HL-60 (cell line): ENCODE results near the gene EHD1.

Experiments
- CTCF ChIP-seq: IDR thresholded peaks from one replicate; pipeline ENCODE4 v1.5.1; 2011; ENCODE audit warnings: low read length, control low read depth, inconsistent platforms; ENCODE audit not compliant: insufficient read depth
- POLR2AphosphoS5 ChIP-seq: IDR thresholded peaks from 2 replicates; pipeline ENCODE4 v1.6.1; 2012; ENCODE audit warnings: low read depth
- REST ChIP-seq: IDR thresholded peaks from 2 replicates; pipeline ENCODE4 v1.6.1; 2012; ENCODE audit warnings: low read depth; ENCODE audit not compliant: insufficient replicate concordance

- TF ChIP-seq CTCF (no peak), POLR2AphosphoS5 (no peak), REST (no peak)
Observed at GRCh38 chr11:64884019-64884418, 5.6 kb upstream of the EHD1 start.
